Prostate gland (tissue), 2 donors: ENCODE measurements around the gene CAD. TPM values are rescaled to one million over a fixed set of nuclear protein-coding genes. Genes with fewer than 3 reads are reported as not detected.

ENCODE experiments used
- DNase-seq: peaks from one replicate; pipeline ENCODE4 v3.0.0-alpha.2; 2019; ENCODE audit warnings: low spot score
- H3K27ac ChIP-seq, 2 donors: fragments of 200-600 bp; sonication (generic); 2 replicates each; pipeline ENCODE4 v1.5.1; 2017 to 2019
- H3K27me3 ChIP-seq: fragments of 200-600 bp; sonication (generic); replicated peaks from 2 replicates; pipeline ENCODE4 v1.5.1; 2019; ENCODE audit not compliant: insufficient read depth
- H3K36me3 ChIP-seq, 2 donors: fragments of 200-600 bp; sonication (generic); 1 replicate in 1 of 2; 2 replicates in 1 of 2; pipeline versions ENCODE4 v1.5.1 to v1.8.1; 2017 to 2019
- H3K4me1 ChIP-seq: fragments of 200-600 bp; sonication (generic); replicated peaks from 2 replicates; pipeline ENCODE4 v1.5.1; 2019
- H3K4me3 ChIP-seq, 2 donors: fragments of 200-600 bp; sonication (generic); 2 replicates each; pipeline ENCODE4 v1.5.1; 2017 to 2019
- H3K9me3 ChIP-seq: fragments of 200-600 bp; sonication (generic); 2 replicates; pipeline ENCODE4 v1.5.1; 2017
- CTCF ChIP-seq, 4 experiments: fragments of 200-600 bp in 2 of 4; fragments of 450-650 bp in 2 of 4; sonication (generic) in 2 of 4; IDR thresholded peaks; 1 replicate in 3 of 4; 2 replicates in 1 of 4; pipeline ENCODE4 v1.5.1; 2016 to 2019; ENCODE audit warnings: antibody characterized with exemption in 4 of 4, mild to moderate bottlenecking in 2 of 4, moderate library complexity in 2 of 4
- POLR2A ChIP-seq: fragments of 450-650 bp; IDR thresholded peaks from one replicate; pipeline ENCODE4 v1.6.1; 2016; ENCODE audit warnings: antibody characterized with exemption, mild to moderate bottlenecking
- POLR2AphosphoS5 ChIP-seq: sonication (generic); formaldehyde crosslinking; IDR thresholded peaks from one replicate; pipeline ENCODE4 v1.6.1; 2017; ENCODE audit warnings: antibody characterized with exemption
- WGBS: methylation state at CpG from one replicate; pipeline ENCODE4 v1.1.5; 2018; 5-methylcytosine and 5-hydroxymethylcytosine counted together
- intact Hi-C: fragments of 100-400 bp; cut with DNase I; formaldehyde crosslinking; loops from one replicate; pipeline ENCODE4 v1.14.2; 2022
- total RNA-seq, 2 donors: library from RNA; depleted of rRNA; stranded (reverse); fragments of >200 nt; gene quantifications; one replicate each; pipeline ENCODE4 v1.1.0, GENCODE V29; 2016

The CAD gene
- total RNA-seq, 2 donors from 2014 or later, result 16.0 to 63.6 TPM

GRCh38 chr2:27216416-27217137 is 592 bp upstream of the CAD start:
- H3K27ac ChIP-seq, result peak overlapping the region; percentile 43 to 59
- H3K36me3 ChIP-seq, result no peaks in the 10 kb centered on the region
- no peaks in the 10 kb centered on the region for H3K27me3 ChIP-seq
- WGBS, result 81% methylated on average over 13 of the region's 13 CpGs
- no peaks in the 10 kb centered on the region for H3K9me3 ChIP-seq
- TF ChIP-seq POLR2AphosphoS5 (no peak), CTCF (IDR thresholded peaks at IDR 0.05) (no peak), POLR2A (no peak)
- no peak for DNase-seq
- intact Hi-C loops, result loop anchor here (10.0 kb wide), 1 partner anchor 158 kb away; the partner anchor contains the start of genes EIF2B4 and SNX17
- H3K4me1 ChIP-seq, result peaks cover 3% of the 10 kb centered on the region
- peak overlapping the region; percentile 49 to 56 for H3K4me3 ChIP-seq

- no peaks in the 10 kb centered on the region for H3K9me3 ChIP-seq
- 91% methylated on average over 4 of the region's 4 CpGs for WGBS
- H3K27me3 ChIP-seq, result no peaks in the 10 kb centered on the region
- H3K4me1 ChIP-seq, result peaks cover 3% of the 10 kb centered on the region
- no peaks in the 10 kb centered on the region for H3K36me3 ChIP-seq
- TF ChIP-seq CTCF (IDR thresholded peaks at IDR 0.05), result no peak
- TF ChIP-seq POLR2AphosphoS5, result no peak
- no peak for TF ChIP-seq POLR2A
- DNase-seq, result no peak
- intact Hi-C loops, result loop anchor here (10.0 kb wide), 1 partner anchor 156 kb away; the partner anchor contains the start of genes EIF2B4 and SNX17
- H3K4me3 ChIP-seq, result no peak overlapping the region
- H3K27ac ChIP-seq, result no peak overlapping the region
Observed at GRCh38 chr2:27218614-27219013, 1.4 kb downstream of the CAD start.

GRCh38 chr2:27219091-27219490 is 1.9 kb downstream of the CAD start:
- no peak overlapping the region for H3K27ac ChIP-seq
- intact Hi-C loops, result loop anchor here (10.0 kb wide), 1 partner anchor 156 kb away; the partner anchor contains the start of genes EIF2B4 and SNX17
- 79% methylated on average over 2 of the region's 2 CpGs for WGBS

GRCh38 chr2:27220091-27220490 is 2.9 kb downstream of the CAD start:
- no peak overlapping the region for H3K4me3 ChIP-seq
- WGBS, result 89% methylated on average over 7 of the region's 7 CpGs
- no peaks in the 10 kb centered on the region for H3K9me3 ChIP-seq
- intact Hi-C loops, result no loop called here
- no peaks in the 10 kb centered on the region for H3K36me3 ChIP-seq
- H3K4me1 ChIP-seq, result peaks cover 3% of the 10 kb centered on the region
- no peak for DNase-seq
- no peaks in the 10 kb centered on the region for H3K27me3 ChIP-seq
- no peak overlapping the region for H3K27ac ChIP-seq
- TF ChIP-seq POLR2A (no peak), POLR2AphosphoS5 (no peak), CTCF (IDR thresholded peaks at IDR 0.05) (no peak)

More at GRCh38 chr2:27219091-27219490, 1.9 kb downstream of the CAD start:
- TF ChIP-seq CTCF (IDR thresholded peaks at IDR 0.05), result no peak
- no peak for TF ChIP-seq POLR2AphosphoS5
- no peak for TF ChIP-seq POLR2A
- no peak for DNase-seq
- Histone ChIP-seq H3K27me3 (no peaks in the 10 kb centered on the region), H3K36me3 (no peaks in the 10 kb centered on the region), H3K4me3 (no peak overlapping the region), H3K9me3 (no peaks in the 10 kb centered on the region), H3K4me1 (peaks cover 3% of the 10 kb centered on the region)

GRCh38 chr2:27221166-27221565 is 4.0 kb downstream of the CAD start:
- H3K4me1 ChIP-seq, result peaks cover 3% of the 10 kb centered on the region
- no peaks in the 10 kb centered on the region for H3K9me3 ChIP-seq
- no peak overlapping the region for H3K27ac ChIP-seq
- H3K27me3 ChIP-seq, result no peaks in the 10 kb centered on the region
- H3K4me3 ChIP-seq, result no peak overlapping the region
- peaks cover 0 to 4% of the 10 kb centered on the region in 2 donors for H3K36me3 ChIP-seq
- TF ChIP-seq POLR2A, result no peak
- no peak for TF ChIP-seq POLR2AphosphoS5
- TF ChIP-seq CTCF (IDR thresholded peaks at IDR 0.05), result no peak
- 55% methylated on average over 3 of the region's 3 CpGs for WGBS
- intact Hi-C loops, result no loop called here
- no peak for DNase-seq
